ENCODE results near the gene GRM4.

Gene GRM4

GRCh38 chr6:33983109-33983716 lies 162.7 kb downstream of the GRM4 start:
- FAIRE-seq, result no peak
- peak; percentile 35 for DNase-seq (ENCODE audit: low spot score)

GRCh38 chr6:33981861-33982260 lies 164.0 kb downstream of the GRM4 start:
- DNase-seq (ENCODE audit: low spot score), result no peak
- FAIRE-seq, result no peak

GRCh38 chr6:33981421-33981820 lies 164.5 kb downstream of the GRM4 start:
- DNase-seq (ENCODE audit: low spot score), result no peak
- no peak for FAIRE-seq

GRCh38 chr6:33980176-33981175 lies 165.4 kb downstream of the GRM4 start:
- FAIRE-seq, result no peak

GRCh38 chr6:33979750-33980149 lies 166.1 kb downstream of the GRM4 start:
- FAIRE-seq (no peak), DNase-seq (ENCODE audit: low spot score) (no peak)

More at GRCh38 chr6:33980176-33981175, 165.4 kb downstream of the GRM4 start:
- no peak for DNase-seq (ENCODE audit: low spot score)

- DNase-seq (ENCODE audit: low spot score), result no peak
- no peak for FAIRE-seq
Measured at GRCh38 chr6:33978412-33979150, 167.3 kb downstream of the GRM4 start.

GRCh38 chr6:33977606-33978411 lies 168.1 kb downstream of the GRM4 start:
- FAIRE-seq, result peak; percentile 32
- no peak for DNase-seq (ENCODE audit: low spot score)

- DNase-seq (ENCODE audit: low spot score) (no peak), FAIRE-seq (no peak)
Measured at GRCh38 chr6:33976437-33977360, 169.2 kb downstream of the GRM4 start.

- DNase-seq (ENCODE audit: low spot score), result no peak
- no peak for FAIRE-seq
Measured at GRCh38 chr6:33975661-33976436, 170.0 kb downstream of the GRM4 start.

- no peak for DNase-seq (ENCODE audit: low spot score)
- FAIRE-seq, result no peak
Measured at GRCh38 chr6:33974471-33974870, 171.4 kb downstream of the GRM4 start.

GRCh38 chr6:33974030-33974429 lies 171.9 kb downstream of the GRM4 start:
- DNase-seq (ENCODE audit: low spot score), result no peak
- no peak for FAIRE-seq

- no peak for FAIRE-seq
- DNase-seq (ENCODE audit: low spot score), result no peak
Measured at GRCh38 chr6:33971580-33971979, 174.3 kb downstream of the GRM4 start.
